COLO668 (cell line): Measurements from ENCODE around the gene ACAA2.

Source experiments
- DNase-seq: peaks from one replicate; lab custom pipeline; 2025; ENCODE audit not compliant: unreplicated experiment; lab: John Stamatoyannopoulos, UW

The ACAA2 gene

GRCh38 chr18:49813319-49814146 is at the start of gene ACAA2:
Gene ACAA2 (minus strand): TSS chr18:49813533. CDS start chr18:49813484, 49 bp downstream.
- DNase-seq: peak; percentile 88

GRCh38 chr18:49862656-49863385 is 49.5 kb upstream of the ACAA2 start:
- no peak for DNase-seq

GRCh38 chr18:49861659-49862058 is 48.3 kb upstream of the ACAA2 start:
- DNase-seq: no peak

GRCh38 chr18:49859725-49860124 is 46.4 kb upstream of the ACAA2 start:
- no peak for DNase-seq

- DNase-seq: no peak
Observed at GRCh38 chr18:49859021-49859359, 45.7 kb upstream of the ACAA2 start.

GRCh38 chr18:49858309-49859020 is 45.1 kb upstream of the ACAA2 start:
- DNase-seq: peak; percentile 75

GRCh38 chr18:49857708-49858107 is 44.4 kb upstream of the ACAA2 start:
- DNase-seq: no peak

GRCh38 chr18:49856496-49856895 is 43.2 kb upstream of the ACAA2 start:
- no peak for DNase-seq

GRCh38 chr18:49855711-49856415 is 42.5 kb upstream of the ACAA2 start:
- DNase-seq: no peak

- DNase-seq: no peak
Observed at GRCh38 chr18:49854681-49855080, 41.3 kb upstream of the ACAA2 start.

- no peak for DNase-seq
Observed at GRCh38 chr18:49853436-49853835, 40.1 kb upstream of the ACAA2 start.

- no peak for DNase-seq
Observed at GRCh38 chr18:49853011-49853410, 39.7 kb upstream of the ACAA2 start.

- DNase-seq: no peak
Observed at GRCh38 chr18:49851624-49852023, 38.3 kb upstream of the ACAA2 start.

- no peak for DNase-seq
Observed at GRCh38 chr18:49850636-49851035, 37.3 kb upstream of the ACAA2 start.

- peak; percentile 94 for DNase-seq
Observed at GRCh38 chr18:49849331-49850217, 36.2 kb upstream of the ACAA2 start.

GRCh38 chr18:49848115-49848514 is 34.8 kb upstream of the ACAA2 start:
- DNase-seq: no peak

- DNase-seq: no peak
Observed at GRCh38 chr18:49847524-49847923, 34.2 kb upstream of the ACAA2 start.

- peak; percentile 68 for DNase-seq
Observed at GRCh38 chr18:49846718-49847470, 33.6 kb upstream of the ACAA2 start.

- no peak for DNase-seq
Observed at GRCh38 chr18:49846361-49846662, 33.0 kb upstream of the ACAA2 start.
